GM12878 (cell line): ENCODE data around the gene ATP6V1G3. TPM values are rescaled to one million over a fixed set of nuclear protein-coding genes. Genes with fewer than 3 reads are reported as not detected.

ENCODE experiments used
- BHLHE40 ChIP-seq, 2 experiments: fragments of 450-650 bp in 1 of 2; IDR thresholded peaks; 2 replicates each; pipeline ENCODE4 v1.6.1; 2011 to 2017; ENCODE audit warnings: low read depth in 2 of 2, borderline replicate concordance in 1 of 2, improper control_type of control experiment in 1 of 2, low read length in 1 of 2, mild to moderate bottlenecking in 1 of 2
- CBX5 ChIP-seq: sonication (generic); IDR thresholded peaks from 2 replicates; pipeline ENCODE4 v1.6.1; 2016; ENCODE audit warnings: low read depth, moderate library complexity, mild to moderate bottlenecking, inconsistent platforms
- DPF2 ChIP-seq: fragments of 450-650 bp; IDR thresholded peaks from 2 replicates; pipeline ENCODE4 v1.6.1; 2017; ENCODE audit warnings: mild to moderate bottlenecking
- EP300 ChIP-seq, 2 experiments: fragments of 150-350 bp in 1 of 2; IDR thresholded peaks; 2 replicates each; pipeline ENCODE4 v1.6.1; 2011 to 2012; ENCODE audit warnings: low read depth in 2 of 2, low read length in 2 of 2, borderline replicate concordance in 1 of 2, improper control_type of control experiment in 1 of 2, inconsistent platforms in 1 of 2; ENCODE audit not compliant: control insufficient read depth in 1 of 2
- IKZF2 ChIP-seq, 2 experiments: fragments of 450-650 bp; IDR thresholded peaks; 2 replicates each; pipeline ENCODE4 v1.6.1; 2017; ENCODE audit warnings: mild to moderate bottlenecking in 2 of 2, moderate library complexity in 2 of 2
- IRF4 ChIP-seq: IDR thresholded peaks from 2 replicates; pipeline ENCODE4 v1.6.1; 2011; ENCODE audit warnings: low read depth, low read length
- KAT2A ChIP-seq: conservative IDR thresholded peaks from 2 replicates; pipeline ENCODE4 v1.6.1; 2011; ENCODE audit warnings: low read depth, low read length; ENCODE audit not compliant: control insufficient read depth
- RAD51 ChIP-seq: fragments of 450-650 bp; IDR thresholded peaks from 2 replicates; pipeline ENCODE4 v1.6.1; 2016; ENCODE audit warnings: moderate library complexity, mild to moderate bottlenecking, inconsistent platforms
- RUNX3 ChIP-seq: IDR thresholded peaks from 2 replicates; pipeline ENCODE4 v1.6.1; 2012; ENCODE audit warnings: low read length, inconsistent platforms
- SP1 ChIP-seq: IDR thresholded peaks from one replicate; pipeline ENCODE4 v1.6.1; 2011; ENCODE audit warnings: low read depth, low read length
- STAT3 ChIP-seq: IDR thresholded peaks from 2 replicates; pipeline ENCODE4 v1.6.1; 2011; ENCODE audit warnings: low read depth, low read length, improper control_type of control experiment
- ZNF384 ChIP-seq: IDR thresholded peaks from 2 replicates; pipeline ENCODE4 v1.6.1; 2012; ENCODE audit warnings: low read depth, mild to moderate bottlenecking, low read length, improper control_type of control experiment, borderline replicate concordance
- polyA plus RNA-seq, 11 experiments: library from polyadenylated mRNA; depleted of rRNA in 4 of 11; unstranded in 6 of 11; stranded (reverse) in 5 of 11; fragments of >200 nt; fragmentation: Nextera tagmentation in 4 of 11; fragmentation: Illumina TruSeq in 1 of 11; extraction: Ambion mirVana in 4 of 11; extraction: Trizol in 1 of 11; gene quantifications; 1 replicate in 1 of 11; 2 replicates in 10 of 11; pipeline versions ENCODE4 v1.2.1 to v1.2.3, GENCODE V29; 2011 to 2016; ENCODE audit warnings: inconsistent platforms in 2 of 11, missing spikeins in 2 of 11, low read depth in 1 of 11
- total RNA-seq, 4 experiments: library from RNA; depleted of rRNA in 3 of 4; stranded (reverse); fragments of >200 nt in 3 of 4; fragmentation: Illumina TruSeq in 1 of 4; extraction: Trizol in 1 of 4; gene quantifications; 2 replicates each; pipeline versions ENCODE4 v1.2.1 to v1.2.3, GENCODE V29; 2013 to 2021
- TF ChIP-seq, protein P1 (sequence below): IDR thresholded peaks from 2 replicates; pipeline ENCODE4 v1.6.1; 2011; ENCODE audit warnings: low read depth, low read length, improper control_type of control experiment, borderline replicate concordance
- TF ChIP-seq, protein P2 (sequence below): fragments of 450-650 bp; formaldehyde crosslinking; IDR thresholded peaks from 2 replicates; pipeline ENCODE4 v1.4.0; 2020; ENCODE audit warnings: mild to moderate bottlenecking, moderate library complexity
- TF ChIP-seq, protein P3 (sequence below): fragments of 450-650 bp; IDR thresholded peaks from 2 replicates; pipeline ENCODE4 v1.6.1; 2018; ENCODE audit warnings: borderline replicate concordance, mild to moderate bottlenecking; ENCODE audit not compliant: partially characterized antibody
- TF ChIP-seq, protein P4 (sequence below): IDR thresholded peaks from 2 replicates; pipeline ENCODE4 v1.6.1; 2012; ENCODE audit warnings: low read depth, low read length, improper control_type of control experiment

ATP6V1G3 gene
- total and polyA plus RNA-seq, 10 of the 15 experiments (the other 5 are each of a cell fraction or from before 2014, with no cell fraction given): 0.22 TPM; not detected in 9

- TF ChIP-seq KAT2A (no peak), STAT3 (no peak), RAD51 (no peak), IRF4 (0 out of 2 replicates have a peak, but pooled peaks have one; percentile 39), BHLHE40 (IDR thresholded peaks at IDR 0.05; ENCODE audit: borderline replicate concordance in 1 of 2, low read depth in 2 of 2, low read length in 1 of 2) (peak in 1 of 2 experiments; percentile 62; a peak in 3 of 4 replicates), CBX5 (no peak), RUNX3 (peak; percentile 50), EP300 (IDR thresholded peaks at IDR 0.05; ENCODE audit: borderline replicate concordance in 1 of 2, control insufficient read depth in 1 of 2, low read depth in 2 of 2, low read length in 2 of 2) (peak in 1 of 2 experiments; percentile 71; a peak in 2 of 4 replicates), IKZF2 (IDR thresholded peaks at IDR 0.05) (no peak), SP1 (no peak), ZNF384 (no peak), DPF2 (0 out of 2 replicates have a peak, but pooled peaks have one; percentile 35)
- TF ChIP-seq, protein P1, sequence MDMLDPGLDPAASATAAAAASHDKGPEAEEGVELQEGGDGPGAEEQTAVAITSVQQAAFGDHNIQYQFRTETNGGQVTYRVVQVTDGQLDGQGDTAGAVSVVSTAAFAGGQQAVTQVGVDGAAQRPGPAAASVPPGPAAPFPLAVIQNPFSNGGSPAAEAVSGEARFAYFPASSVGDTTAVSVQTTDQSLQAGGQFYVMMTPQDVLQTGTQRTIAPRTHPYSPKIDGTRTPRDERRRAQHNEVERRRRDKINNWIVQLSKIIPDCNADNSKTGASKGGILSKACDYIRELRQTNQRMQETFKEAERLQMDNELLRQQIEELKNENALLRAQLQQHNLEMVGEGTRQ: no peak
- TF ChIP-seq, protein P2, sequence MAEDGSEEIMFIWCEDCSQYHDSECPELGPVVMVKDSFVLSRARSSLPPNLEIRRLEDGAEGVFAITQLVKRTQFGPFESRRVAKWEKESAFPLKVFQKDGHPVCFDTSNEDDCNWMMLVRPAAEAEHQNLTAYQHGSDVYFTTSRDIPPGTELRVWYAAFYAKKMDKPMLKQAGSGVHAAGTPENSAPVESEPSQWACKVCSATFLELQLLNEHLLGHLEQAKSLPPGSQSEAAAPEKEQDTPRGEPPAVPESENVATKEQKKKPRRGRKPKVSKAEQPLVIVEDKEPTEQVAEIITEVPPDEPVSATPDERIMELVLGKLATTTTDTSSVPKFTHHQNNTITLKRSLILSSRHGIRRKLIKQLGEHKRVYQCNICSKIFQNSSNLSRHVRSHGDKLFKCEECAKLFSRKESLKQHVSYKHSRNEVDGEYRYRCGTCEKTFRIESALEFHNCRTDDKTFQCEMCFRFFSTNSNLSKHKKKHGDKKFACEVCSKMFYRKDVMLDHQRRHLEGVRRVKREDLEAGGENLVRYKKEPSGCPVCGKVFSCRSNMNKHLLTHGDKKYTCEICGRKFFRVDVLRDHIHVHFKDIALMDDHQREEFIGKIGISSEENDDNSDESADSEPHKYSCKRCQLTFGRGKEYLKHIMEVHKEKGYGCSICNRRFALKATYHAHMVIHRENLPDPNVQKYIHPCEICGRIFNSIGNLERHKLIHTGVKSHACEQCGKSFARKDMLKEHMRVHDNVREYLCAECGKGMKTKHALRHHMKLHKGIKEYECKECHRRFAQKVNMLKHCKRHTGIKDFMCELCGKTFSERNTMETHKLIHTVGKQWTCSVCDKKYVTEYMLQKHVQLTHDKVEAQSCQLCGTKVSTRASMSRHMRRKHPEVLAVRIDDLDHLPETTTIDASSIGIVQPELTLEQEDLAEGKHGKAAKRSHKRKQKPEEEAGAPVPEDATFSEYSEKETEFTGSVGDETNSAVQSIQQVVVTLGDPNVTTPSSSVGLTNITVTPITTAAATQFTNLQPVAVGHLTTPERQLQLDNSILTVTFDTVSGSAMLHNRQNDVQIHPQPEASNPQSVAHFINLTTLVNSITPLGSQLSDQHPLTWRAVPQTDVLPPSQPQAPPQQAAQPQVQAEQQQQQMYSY (CRISPR knock-in tag): no peak
- TF ChIP-seq, protein P3, sequence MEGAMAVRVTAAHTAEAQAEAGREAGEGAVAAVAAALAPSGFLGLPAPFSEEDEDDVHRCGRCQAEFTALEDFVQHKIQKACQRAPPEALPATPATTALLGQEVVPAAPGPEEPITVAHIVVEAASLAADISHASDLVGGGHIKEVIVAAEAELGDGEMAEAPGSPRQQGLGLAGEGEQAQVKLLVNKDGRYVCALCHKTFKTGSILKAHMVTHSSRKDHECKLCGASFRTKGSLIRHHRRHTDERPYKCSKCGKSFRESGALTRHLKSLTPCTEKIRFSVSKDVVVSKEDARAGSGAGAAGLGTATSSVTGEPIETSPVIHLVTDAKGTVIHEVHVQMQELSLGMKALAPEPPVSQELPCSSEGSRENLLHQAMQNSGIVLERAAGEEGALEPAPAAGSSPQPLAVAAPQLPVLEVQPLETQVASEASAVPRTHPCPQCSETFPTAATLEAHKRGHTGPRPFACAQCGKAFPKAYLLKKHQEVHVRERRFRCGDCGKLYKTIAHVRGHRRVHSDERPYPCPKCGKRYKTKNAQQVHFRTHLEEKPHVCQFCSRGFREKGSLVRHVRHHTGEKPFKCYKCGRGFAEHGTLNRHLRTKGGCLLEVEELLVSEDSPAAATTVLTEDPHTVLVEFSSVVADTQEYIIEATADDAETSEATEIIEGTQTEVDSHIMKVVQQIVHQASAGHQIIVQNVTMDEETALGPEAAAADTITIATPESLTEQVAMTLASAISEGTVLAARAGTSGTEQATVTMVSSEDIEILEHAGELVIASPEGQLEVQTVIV: no peak
- TF ChIP-seq, protein P4, sequence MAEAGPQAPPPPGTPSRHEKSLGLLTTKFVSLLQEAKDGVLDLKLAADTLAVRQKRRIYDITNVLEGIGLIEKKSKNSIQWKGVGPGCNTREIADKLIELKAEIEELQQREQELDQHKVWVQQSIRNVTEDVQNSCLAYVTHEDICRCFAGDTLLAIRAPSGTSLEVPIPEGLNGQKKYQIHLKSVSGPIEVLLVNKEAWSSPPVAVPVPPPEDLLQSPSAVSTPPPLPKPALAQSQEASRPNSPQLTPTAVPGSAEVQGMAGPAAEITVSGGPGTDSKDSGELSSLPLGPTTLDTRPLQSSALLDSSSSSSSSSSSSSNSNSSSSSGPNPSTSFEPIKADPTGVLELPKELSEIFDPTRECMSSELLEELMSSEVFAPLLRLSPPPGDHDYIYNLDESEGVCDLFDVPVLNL: no peak
These were observed 19.8 kb downstream of the ATP6V1G3 start (continued) for GRCh38 chr1:198520524-198521254.
